IPS-18c (cell line): ENCODE measurements around the gene AFG3L2.

ENCODE experiments used
- H3K4me3 ChIP-seq: 2 replicates; pipeline ENCODE4 v1.7.0; 2013; ENCODE audit warnings: low read depth, mild to moderate bottlenecking, low read length, moderate library complexity; ENCODE audit not compliant: insufficient read depth
- H3K9me3 ChIP-seq: one replicate; pipeline ENCODE4 v1.6.1; 2013; ENCODE audit warnings: mild to moderate bottlenecking, low read length, moderate library complexity; ENCODE audit not compliant: control insufficient read depth, insufficient read depth

The AFG3L2 gene

DNA sequence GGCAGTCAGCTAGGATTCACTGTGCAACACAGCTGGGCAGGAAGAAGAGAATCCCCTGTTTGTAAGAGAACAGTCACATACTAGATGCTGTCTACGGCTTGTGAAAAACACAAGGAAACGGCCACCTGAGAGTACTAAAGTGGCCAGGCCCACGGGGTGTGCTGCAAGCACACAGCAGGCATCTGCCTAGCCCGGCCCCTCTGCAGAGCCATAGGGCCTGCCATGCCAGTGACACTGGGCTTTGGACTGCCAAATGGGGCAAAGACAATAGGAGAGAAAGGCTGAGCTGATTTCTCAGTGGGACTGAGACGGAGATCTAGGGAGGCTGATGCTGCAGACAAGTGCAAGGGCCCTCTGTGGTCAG is 58.7 kb downstream of the AFG3L2 start:
- Histone ChIP-seq H3K9me3 (no peaks in the 10 kb centered on the region), H3K4me3 (no peak overlapping the region)

GRCh38 chr18:12317664-12318333 is 59.2 kb downstream of the AFG3L2 start:
- no peak overlapping the region for H3K4me3 ChIP-seq

DNA sequence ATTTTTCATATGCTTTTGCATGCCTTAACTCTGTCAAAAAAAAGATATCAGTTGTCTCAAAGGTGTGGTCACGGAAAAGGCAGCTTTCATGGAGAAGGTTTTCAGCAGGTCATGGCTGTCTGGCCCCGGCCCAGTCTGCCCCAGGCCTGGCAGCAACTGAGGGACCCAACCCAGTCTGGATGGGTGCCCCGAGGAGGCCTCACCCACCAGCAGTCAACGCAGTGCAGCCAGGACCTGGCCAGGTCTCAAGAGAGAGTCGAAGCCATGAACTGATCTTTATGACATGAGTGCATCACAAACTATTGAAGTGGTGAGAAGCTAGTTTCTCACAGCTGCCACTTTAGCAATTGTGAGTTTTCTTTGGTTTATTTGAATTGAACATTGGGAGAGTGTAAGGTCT is 61.1 kb downstream of the AFG3L2 start:
- no peaks in the 10 kb centered on the region for H3K9me3 ChIP-seq
- H3K4me3 ChIP-seq: no peak overlapping the region

More at GRCh38 chr18:12317664-12318333, 59.2 kb downstream of the AFG3L2 start:
- no peaks in the 10 kb centered on the region for H3K9me3 ChIP-seq

DNA sequence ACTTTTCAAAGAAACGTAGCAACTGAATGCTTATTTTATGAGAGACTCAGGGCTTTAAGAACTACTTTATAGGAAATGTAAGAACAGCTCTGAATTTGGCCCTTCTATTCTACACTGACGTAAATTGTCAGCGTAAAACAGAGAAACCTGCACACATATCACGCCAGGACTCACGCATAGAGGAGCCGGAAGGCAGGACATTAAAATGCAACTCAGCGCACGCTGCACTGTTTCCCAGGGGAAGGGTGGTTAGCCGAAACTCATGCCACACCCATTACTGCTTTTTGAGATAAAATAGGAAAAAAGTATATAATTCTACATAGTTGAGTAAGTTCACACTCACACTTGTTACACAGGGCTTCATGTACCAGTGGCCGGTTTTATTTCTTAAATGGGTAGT is 61.5 kb downstream of the AFG3L2 start:
- no peak overlapping the region for H3K4me3 ChIP-seq
- H3K9me3 ChIP-seq: no peaks in the 10 kb centered on the region

GRCh38 chr18:12314591-12315305 is 62.3 kb downstream of the AFG3L2 start:
- Histone ChIP-seq H3K4me3 (no peak overlapping the region), H3K9me3 (no peaks in the 10 kb centered on the region)

- H3K9me3 ChIP-seq: no peaks in the 10 kb centered on the region
- H3K4me3 ChIP-seq: no peak overlapping the region
Measured at GRCh38 chr18:12313530-12314245, 63.3 kb downstream of the AFG3L2 start.

GRCh38 chr18:12312976-12313375 is 64.1 kb downstream of the AFG3L2 start:
- no peak overlapping the region for H3K4me3 ChIP-seq
- H3K9me3 ChIP-seq: no peaks in the 10 kb centered on the region

- no peak overlapping the region for H3K4me3 ChIP-seq
- no peaks in the 10 kb centered on the region for H3K9me3 ChIP-seq
Measured at GRCh38 chr18:12310762-12311161, 66.3 kb downstream of the AFG3L2 start.

GRCh38 chr18:12309683-12310198 is 67.3 kb downstream of the AFG3L2 start:
- H3K4me3 ChIP-seq: peak overlapping the region; percentile 80
- H3K9me3 ChIP-seq: no peaks in the 10 kb centered on the region

DNA sequence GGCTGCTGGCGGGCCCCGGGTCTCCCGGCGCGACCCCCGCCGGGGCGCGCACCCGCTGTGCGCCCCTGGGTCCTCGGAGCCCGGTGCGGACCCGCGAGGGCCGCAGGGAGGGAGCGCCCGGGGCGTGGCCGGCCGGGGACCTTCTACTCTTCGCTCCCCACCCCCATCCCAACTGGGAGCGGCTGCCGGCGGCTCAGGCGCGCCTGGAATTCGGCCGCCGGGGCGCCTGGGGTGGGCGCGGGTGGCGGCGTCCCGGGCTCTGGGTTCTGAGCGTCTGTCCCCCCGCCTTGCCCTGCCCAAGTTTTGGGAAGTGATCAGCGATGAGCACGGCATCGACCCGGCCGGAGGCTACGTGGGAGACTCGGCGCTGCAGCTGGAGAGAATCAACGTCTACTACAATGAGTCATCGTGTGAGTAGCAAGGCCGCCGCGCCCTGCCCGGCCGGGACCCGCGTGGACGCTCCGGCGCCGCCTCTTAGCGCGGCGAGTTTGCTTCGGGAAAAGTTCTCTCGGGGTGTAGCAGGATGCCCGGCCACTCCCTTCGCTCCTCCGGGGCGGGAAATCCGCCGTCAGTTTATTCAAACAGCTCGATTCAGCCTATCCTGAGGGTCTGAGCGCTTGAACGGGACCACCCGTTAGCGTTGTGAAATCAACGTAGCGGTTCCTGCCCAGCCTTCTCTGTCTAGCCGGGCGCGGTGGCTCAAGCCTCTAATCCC is 68.5 kb downstream of the AFG3L2 start:
- peak overlapping the region; percentile 80 for H3K4me3 ChIP-seq

DNA sequence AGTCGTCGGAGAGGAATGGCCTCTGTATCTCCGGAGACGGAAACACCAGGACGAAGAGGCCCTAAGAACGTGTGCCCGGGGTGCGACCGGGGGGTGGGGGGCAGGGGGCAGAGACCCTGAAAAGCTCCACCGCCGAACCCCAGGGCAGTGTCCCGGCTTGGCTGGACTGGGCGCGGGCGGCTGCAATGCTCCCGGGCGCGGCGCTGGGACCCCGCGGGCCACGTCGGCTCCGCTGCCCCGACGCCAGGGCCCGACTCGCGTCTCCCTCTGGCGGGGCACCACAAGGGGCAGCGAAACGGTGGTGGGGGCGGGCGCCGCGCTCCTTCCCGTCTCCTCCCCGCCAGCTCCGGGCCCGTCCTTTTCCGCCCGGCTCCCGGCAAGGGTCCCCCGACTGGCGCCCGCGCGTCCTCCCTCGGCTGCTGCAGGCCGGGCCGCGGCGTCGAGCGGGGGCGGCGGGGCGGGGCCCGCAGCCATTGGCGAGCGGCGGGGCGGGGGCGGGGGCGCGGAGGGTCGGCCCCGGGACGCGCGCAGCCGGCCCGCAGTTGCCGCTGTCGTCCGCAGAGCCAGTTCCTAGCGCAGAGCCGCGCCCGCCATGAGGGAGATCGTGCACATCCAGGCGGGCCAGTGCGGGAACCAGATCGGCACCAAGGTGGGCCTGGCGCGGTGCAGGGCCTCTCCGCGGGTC is 69.2 kb downstream of the AFG3L2 start, which contains the start of gene TUBB6:
Gene TUBB6 (plus strand): TSS at position 541 of the 685 bp plus-strand sequence. CDS start 52 bp downstream, at position 593.
- H3K9me3 ChIP-seq: no peaks in the 10 kb centered on the region
- H3K4me3 ChIP-seq: peak within 1 kb of the TSS; percentile 80

More for the DNA sequence above, 68.5 kb downstream of the AFG3L2 start:
- H3K9me3 ChIP-seq: no peaks in the 10 kb centered on the region

DNA sequence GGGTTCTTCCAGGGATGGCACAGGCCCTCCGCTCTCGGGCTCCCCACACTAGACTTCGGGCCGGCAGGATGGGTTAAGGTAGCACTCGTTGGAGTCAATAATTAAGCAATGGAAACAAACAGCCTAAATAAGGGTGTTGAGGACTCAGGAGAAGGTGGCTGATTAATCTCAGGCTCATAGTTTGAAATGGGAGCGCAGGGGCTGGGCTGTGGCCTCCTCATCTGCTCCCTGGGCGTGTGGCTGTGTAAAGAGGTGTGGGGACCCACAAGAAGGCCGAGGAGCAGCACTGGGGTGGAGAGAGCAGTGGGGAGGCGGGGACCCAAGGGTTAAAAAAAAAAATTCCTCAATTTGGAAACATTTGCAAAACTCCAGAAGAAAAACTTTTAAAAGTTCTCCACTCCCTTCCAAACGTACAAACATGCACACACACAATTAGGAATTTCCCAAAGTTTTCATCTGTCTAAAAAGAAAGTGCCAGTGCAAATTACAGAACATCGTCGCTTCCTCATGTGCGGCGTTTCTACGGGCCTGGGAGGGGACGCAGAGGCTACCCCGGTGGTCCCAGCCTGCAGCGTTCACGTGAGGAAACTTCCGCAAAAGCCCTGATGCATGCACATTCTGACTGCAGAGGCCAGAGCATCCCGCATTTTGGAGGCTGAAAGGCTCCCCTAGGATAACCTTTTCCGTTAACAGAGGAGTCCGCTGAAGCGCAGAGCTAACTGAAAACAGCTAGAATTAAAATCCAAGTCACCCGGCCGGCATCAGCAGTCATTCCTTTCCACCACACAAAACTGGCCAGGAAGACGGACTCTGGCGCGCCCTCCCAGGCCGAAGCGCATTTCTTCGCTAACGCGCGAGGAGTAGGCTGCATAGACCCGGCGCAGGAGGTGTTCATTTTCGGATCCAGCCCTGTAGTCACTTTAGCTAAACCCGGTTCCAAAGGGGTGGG is 70.0 kb downstream of the AFG3L2 start:
- Histone ChIP-seq H3K9me3 (no peaks in the 10 kb centered on the region), H3K4me3 (peak overlapping the region; percentile 55)

DNA sequence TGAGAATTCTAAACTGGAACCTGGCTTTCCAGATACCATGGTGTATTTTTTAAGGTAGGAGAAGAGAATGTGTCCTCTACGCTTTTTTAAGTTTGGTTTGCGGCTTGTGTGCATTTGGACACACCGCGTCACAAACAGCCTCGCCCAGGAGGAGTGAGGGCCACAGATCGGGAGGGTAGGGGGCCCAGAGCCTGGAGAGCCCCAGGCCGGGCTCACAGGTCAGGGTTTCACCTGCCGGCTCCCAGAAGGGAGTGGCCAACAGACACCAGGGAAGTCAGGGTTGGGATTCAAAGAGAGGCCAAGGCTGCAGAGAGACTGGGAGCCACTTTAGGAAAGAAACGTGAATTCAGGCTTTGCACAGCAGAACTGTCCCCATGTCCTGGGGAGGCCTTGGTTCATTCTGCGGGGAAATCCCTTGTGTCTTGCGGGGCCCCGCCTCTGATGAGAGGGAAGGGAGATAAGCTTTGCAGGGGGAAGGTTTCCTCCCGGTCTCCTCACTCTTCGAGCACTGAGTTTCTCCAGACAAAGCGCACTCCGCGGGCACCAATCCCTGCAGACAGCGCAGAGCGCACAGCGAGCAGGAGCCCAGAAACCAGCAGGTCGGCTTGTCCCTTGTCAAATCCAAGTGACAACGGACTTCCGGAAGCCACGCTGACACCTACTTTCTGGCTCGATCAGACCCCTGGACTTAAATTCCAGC is 70.9 kb downstream of the AFG3L2 start:
- no peak overlapping the region; the same call in 1 of the 2 replicates for H3K4me3 ChIP-seq
- no peaks in the 10 kb centered on the region for H3K9me3 ChIP-seq

DNA sequence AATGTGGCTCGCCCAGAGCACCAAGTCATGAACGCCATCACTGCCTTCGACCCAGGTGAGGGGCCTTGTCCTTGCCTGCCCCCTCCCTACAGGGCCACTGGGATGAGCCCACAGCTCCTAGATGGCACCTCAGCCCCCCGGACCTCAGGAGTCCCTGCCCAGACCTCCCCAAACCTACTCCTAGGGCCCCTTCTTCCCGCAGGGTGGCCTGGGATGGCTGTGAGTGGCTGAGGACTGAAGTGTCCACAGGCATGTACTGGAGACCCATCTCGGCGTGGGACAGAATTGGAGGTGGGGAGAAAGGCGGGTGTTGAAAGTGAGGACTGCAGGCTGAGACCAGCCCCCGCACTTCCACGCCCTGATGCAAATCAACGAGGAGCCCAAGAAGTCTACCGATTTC is 71.8 kb downstream of the AFG3L2 start:
- Histone ChIP-seq H3K9me3 (no peaks in the 10 kb centered on the region), H3K4me3 (no peak overlapping the region)
